Central memory CD4-positive, alpha-beta T cell (primary cell): Measurements from ENCODE around the gene RNF144A.

ENCODE experiments used
- DNase-seq: peaks from one replicate; pipeline ENCODE4 v3.0.0; 2022

The RNF144A gene

DNA sequence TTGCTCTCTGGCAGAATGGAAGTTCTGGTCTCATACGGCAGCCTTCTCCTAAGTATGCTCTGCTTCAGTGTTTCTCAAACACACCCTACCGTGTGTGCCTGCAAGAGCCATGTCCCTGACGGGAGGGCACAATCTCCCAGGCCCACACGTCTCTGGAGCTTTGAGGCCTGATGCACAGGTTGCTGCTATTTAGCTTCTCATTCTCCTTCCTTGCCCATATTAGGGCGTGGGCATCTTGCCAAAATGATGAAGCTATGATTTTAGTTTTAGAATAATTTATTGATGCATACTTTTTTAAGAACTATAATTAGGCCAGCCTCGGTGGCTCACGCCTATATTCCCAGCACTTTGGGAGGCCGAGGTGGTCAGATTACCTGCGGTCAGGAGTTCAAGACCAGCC lies 107.9 kb downstream of the RNF144A start:
- DNase-seq, result no peak

DNA sequence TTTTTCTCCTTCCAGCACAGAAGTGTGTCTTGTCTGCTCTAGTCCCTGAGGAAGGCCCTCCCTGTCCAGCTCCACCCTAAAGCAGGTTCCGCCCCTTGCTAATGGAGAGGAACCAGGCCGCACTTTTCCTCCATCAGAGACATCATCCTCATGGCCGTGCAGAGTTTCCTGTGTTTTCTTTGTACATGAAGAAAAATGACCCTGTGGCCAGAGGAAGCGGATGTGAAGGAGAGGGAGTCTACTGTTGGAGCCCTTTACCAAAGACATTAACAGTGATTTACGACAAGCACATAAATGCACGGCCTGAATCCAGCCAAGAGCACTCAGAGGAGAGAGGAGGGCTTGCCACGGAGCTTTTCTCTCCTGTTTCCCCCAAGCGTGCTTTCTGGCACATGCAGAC lies 109.5 kb downstream of the RNF144A start:
- DNase-seq, result no peak

DNA sequence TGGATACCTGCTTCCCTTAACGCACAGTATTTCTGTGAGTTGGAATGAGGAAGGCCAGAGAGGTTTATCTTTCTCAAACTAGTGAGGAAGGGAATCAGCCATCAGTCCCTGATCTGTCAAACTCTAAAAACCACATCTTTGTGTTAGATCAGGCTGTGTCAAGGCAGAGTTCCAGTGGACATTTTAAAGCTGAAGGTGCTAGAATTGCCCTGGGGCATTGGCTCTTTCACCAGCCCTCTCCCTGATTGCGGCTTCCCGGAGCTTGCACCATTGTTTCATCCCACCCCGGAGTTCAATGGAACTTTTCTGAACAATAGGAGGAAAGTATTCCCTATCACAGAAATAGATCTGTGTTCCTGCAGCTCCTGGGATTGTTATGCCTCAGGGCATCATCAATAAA lies 110.2 kb downstream of the RNF144A start:
- DNase-seq, result no peak

DNA sequence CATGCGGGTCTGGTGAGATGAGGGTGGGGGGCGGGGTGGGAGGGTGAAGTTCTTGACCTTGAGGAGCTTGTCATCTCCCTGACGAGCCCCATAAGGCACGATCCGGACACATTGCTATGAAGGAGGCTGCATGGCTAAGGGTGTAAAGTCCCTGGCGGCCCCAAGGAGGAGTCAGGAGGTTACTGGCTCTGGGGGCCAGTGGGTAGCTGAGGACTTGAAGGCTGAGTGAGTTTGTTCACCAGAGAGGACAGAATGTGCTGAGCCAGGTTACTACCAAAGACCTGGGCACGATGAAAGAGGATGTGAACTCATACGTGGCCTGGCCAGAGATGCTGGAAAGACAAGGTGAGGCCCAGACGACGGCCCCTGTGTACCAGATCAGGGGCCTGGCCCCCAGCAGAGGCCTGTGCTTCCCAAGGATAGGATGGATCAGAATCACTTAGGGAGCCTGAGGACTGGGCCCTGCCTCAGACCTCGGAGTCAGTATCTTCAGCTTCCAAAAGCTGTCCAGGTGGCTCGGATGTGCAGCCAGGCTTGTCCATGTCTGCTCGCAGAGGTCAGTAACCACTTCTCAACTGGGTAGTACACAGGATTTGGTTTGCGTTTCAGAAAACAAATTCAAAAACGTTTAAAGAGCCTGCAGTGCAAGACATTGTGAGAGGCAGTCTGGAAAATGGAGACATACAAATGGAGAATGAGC lies 110.9 kb downstream of the RNF144A start:
- no peak for DNase-seq

DNA sequence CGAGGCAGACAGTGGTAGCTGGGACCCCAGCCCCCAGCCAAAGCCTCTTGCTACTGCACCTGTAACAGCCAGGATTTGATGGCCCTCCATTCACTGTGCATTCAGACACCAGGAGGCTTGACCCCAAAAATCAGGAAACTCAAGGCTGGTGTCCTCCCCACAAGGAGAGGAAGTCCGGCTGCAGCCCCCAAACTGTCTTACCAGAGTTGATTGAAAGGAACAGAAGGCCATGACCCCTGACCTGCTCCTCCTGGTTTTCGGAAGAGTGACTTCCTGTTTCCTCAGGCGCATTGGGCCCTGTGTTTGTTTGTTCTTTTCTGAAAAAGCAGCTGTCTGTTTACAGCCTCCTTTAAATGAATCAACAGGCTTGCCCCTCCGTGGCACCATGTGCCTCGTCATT lies 111.6 kb downstream of the RNF144A start:
- no peak for DNase-seq

DNA sequence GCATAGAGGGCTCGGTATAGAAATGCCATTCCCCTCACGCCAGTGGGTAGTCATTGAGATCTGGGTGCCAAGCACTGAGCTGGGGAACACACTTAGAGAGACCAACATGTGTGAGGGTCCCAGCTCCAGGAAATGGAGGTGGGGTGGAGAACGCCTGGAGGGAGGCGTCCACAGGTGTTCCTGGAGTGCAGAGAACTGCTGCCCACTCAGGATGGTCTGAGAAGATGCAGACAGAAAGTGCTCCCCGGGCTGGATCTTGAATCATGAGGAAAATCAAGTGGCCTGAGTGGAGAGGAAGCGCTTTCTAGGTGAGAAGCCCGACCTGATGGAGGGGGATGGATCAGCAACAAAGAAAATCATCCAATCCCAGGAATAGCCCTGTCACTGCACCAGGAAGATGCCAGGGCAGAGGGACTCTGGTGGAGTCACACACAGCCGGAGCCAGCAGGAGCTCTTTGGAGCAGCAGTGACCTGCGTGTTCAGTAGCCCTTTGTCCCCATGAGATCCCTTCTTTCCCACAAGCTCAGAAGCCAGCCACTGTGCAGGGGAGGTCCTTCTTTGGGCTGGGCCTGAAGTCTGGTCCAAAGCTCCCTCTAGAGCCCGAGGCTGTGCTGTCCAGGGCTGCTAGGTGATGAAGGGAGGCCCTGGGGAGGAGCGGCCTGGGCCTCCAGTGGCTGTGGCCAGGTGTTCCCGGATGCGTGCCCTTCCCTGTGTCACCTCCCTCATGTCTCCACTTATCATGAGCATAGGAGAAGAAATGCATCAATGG lies 112.3 kb downstream of the RNF144A start:
- no peak for DNase-seq

DNA sequence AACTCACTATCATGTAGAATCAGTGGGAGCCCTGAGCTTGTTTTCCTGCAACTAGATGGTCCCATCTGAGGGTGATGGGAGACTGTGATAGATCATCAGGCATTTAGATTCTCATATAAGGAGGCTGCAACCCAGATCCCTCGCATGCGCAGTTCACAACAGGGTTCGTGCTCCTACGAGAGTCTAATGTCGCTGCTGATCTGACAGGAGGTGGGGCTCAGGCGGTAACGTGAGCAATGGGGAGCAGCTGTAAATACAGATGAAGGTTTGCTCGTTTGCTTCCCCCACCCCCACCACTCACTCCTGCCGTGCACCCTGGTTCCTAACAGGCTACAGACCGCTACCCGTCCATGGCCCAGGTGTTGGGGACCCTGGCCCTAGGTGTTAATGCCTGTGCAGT lies 113.6 kb downstream of the RNF144A start:
- no peak for DNase-seq

DNA sequence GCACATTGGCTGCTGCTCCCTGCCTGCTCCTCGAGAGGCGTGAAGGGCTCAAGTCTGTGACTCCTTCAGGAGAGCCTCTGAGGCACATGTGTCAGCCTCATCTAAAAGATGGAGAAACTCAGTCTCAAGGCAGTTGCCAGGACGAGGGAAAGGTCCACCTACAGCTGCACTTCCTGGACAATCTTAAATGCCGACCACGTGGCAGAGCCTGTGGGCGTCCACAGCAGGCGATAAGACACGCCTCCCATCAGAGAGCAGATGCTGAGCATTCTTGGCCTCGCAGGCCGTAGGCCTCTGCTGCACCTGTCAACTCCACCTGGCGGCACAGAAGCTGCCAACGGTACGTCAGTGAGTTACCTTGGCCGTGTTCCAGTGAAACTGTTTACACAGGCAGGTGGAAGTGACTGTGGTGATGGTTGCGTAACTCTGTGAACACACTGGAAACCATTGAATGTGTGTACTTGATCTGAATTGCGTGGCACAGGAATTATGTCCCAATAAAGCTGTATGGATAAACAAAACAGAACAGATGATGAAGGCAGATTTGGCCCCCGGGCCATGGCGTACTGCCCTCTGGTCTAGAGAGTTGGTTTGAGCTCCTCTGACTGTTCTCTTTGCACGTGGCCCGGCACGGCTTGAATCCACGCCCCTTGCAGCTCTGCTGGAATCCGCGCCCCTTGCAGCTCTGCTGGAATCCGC lies 114.5 kb downstream of the RNF144A start:
- DNase-seq, result peak; percentile 78

DNA sequence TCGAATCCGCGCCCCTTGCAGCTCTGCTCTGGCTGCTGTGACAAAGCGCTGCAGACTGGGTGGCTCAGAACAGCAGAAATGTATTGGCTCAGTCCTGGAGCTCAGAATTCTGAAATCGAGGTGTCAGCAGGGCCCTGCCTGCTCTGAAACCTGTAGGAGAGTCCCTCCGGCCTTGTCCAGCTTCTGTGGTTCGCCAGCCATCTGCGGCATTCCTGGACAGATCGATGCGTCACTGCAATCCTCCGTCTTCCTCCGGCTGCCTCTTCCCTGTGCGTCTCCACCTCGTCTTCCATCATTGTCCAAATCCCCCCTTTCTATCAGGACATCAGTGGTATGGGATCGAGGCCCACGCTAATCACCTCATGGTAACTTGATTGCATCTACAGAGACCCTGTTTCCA lies 115.2 kb downstream of the RNF144A start:
- DNase-seq, result no peak

DNA sequence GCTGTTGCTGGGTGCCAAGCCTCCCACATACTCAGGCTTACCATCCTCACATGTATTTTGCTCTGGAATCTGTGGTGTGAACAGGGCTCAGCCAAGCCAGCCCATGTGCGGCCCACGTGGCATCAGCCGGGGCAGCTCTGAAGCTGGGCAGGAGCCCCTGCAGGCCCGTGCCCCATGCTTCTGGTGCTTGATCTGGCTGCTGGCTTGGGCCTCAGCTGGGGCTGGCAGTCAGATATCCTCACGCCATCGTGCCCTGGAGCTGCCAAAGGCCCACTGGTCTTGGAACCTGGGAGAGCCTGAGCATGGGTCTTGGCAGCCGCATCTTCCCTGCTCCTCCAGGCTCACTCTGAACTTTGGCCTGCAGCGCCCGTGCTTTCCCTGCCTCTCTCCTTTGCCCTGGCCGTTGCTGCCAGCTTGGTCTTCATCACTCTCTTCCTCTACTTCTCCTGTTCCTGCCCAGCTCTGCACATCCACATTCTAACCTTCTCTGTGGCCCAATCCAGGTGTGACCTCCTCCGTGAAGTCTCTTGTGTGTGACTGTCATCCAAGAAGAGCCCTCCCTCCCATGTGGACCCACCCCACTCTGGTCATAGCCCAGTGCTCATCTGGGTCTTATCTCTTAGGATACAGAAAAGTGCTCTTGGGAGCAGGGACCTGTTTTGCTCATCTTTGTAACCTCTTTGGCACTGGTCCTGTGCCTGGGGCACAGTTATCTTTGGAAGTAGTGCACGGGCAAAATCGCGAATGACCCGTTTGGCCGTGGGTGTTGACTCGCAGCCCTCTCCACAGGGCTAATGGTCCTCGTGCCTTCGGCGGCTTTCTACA lies 116.1 kb downstream of the RNF144A start:
- DNase-seq, result no peak

DNA sequence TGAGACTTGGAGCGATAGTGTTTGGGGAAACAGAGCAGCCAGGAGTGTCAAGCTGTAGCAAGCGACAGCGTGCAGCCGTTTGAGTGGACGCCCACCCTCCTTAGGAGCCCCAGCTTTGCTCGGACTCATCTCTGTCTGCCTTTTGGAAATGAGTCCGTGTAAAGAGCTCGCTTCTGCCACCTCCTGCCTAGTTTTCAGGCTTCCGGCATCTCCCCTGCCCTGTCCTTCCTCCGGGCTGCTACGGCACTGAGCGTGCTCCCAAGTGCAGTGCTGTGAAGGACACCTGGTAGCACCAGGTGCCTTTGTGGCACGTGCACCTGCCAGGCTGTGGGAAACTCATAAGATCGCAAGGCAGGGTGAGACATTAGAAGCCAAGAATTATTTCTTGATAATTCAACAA lies 117.1 kb downstream of the RNF144A start:
- no peak for DNase-seq

DNA sequence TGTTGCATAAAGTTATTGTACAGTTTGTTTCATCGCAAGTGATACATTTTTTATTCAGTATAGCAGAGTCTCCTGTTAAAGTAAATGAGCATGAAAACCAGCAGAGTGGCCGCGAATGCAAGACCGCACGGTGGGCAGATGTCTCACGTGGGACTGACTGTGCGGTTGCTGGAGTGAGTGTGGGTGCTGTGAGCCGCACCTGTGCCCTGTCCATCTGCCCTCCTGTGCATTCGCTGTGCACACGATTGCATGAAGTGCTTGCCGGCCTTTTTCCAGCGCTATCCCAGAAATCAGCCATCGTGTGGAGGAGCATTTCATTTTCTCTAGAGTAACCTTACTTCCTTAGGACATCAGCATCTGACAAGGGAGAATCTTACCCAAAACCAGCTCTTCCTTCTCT lies 118.7 kb downstream of the RNF144A start:
- DNase-seq, result no peak

DNA sequence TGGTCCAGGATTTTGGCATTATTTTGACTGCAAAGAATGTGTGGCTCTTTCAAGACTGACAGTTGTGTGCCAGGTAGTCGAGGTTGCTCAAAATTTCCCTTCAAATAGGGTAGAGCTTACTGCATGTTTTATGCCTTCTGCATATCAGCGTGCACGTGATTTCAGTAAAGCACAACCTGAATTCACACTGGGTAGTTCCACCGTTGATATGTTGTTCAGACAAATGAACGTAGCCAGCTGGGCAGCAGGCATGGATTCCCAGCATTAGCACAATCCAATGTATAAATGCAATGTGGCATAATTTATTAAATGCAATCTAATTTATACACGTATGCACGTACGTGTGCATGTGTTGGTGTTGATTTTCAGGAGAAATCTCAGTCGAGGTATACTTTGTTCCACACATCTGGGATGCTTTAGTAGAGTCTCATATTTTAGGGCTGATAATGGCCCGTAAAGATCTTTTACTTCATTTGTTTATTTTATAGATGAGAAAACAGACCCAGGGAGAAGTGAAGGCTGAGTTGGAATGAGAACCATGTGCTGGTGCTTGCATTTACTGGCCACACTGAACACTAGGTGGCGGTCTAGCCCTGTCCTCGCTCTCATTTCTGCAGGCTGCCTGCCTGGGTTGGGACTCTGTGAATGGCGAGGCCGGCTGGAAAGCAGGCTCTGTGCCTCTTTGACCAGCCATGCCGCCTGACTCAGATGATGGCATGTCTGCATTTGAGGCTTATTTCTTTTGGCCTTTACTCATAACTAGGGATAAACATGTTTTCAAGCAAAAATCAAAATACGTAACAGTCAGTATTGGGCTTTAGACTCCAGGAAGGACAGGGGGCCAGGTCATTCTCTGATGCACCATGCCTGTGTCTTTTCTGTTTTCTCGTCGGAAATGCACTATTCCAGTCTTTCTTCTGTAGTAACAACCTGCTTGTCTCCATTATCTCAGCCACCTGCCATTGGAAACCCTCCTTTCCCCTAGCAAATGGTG lies 120.4 kb downstream of the RNF144A start:
- DNase-seq, result peak; percentile 34

DNA sequence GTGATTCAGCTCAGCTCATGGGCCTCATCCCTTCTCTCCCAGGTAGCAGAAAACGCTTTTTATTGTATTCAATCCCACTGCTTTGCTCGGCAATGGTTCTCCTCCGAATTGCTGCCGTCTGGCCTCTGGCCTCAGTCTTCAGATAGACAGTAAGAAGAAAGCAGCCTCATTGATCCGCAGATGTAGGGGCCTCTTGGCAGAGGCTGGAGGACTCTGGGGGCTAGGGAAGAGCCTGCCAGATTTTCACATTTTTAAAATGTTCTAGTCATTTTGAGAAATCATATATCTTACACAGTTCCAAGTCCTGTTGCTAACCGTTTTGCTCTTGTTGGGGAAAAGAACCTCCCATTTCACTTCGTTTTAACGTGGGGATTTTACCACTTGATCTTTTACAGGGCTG lies 123.3 kb downstream of the RNF144A start:
- DNase-seq, result no peak

DNA sequence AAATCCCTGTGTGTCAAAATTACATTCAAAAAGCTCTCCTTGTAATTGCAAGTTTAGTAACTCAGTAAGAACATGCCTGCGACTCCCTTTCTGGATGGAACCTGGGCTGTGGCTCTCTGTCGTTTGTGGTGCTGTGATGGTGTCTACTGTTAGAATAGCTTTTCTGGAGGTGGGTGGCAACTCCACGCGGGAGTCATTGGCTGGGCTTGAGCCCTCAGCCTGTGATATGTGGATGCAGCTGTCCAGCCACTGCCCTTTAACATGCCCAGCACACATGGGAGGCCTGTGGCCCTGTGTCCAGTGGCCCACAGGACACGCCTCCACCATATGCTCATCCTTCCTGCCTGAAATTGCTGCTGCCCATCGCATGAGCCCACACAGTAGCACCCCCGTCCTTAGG lies 124.2 kb downstream of the RNF144A start:
- DNase-seq, result no peak

DNA sequence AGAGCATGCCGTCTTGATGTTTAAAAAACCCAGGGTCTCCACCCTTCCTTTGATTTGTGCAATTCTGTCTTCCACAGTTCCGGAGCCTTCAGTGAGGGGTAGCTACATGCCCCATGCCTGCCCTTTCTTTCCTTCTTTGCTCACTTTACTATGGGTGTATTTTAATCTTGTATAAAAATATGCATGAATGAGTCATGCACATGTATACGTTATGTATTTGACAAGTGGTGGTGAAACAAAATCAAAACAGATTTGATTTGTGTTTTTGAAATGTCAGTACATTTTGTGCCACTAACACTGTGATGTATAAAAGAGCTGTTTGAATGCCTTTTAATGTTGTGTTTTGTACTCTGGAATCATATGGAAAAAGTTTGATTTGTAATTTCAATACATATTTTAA lies 126.5 kb downstream of the RNF144A start:
- no peak for DNase-seq

DNA sequence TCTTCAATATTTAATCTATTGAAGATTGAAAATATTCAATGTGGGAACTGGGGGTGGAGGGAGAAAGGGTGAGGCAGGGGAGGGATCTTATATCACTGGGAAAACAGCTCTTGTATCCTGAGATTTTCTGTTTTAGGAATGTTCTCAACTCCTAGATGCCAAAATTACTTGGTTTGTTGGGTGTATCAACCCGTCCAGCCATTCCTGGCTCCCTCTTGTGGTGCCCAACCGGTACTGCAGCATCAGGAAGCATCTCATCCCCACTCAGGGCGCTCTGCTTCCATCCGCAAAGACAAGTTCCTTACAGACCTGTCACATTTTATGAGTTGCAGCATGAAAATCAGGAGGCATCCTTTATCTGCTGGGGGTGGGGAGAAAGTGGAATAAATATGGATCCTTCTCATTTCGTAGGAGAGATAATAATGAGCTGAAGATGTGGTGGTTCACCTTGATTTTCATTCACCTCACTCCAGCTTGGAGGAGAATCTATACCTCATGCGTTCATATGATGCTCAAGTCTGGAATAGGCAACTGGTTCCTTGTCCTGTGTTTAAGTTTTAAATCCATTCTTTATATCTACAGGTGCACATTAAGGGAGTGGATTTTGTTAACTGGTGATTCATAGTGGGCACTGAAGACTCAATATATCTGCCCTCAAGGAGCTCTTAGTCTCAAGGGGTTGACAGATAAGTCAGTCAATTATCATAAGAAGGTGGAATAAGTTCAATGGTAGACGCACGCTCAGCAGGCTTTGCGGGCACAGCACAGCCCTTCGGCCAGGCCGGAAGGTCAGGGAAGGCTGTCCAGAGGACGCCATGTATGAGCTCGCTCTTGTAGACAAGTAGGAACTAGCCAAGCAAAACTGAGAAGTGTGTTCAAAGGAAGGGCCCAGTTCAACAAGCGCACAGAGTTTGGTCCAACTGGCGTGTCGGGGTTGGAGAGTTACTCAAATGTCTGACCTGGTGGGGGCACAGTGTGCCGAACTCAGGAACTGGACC lies 127.3 kb downstream of the RNF144A start:
- peak; percentile 43 for DNase-seq

DNA sequence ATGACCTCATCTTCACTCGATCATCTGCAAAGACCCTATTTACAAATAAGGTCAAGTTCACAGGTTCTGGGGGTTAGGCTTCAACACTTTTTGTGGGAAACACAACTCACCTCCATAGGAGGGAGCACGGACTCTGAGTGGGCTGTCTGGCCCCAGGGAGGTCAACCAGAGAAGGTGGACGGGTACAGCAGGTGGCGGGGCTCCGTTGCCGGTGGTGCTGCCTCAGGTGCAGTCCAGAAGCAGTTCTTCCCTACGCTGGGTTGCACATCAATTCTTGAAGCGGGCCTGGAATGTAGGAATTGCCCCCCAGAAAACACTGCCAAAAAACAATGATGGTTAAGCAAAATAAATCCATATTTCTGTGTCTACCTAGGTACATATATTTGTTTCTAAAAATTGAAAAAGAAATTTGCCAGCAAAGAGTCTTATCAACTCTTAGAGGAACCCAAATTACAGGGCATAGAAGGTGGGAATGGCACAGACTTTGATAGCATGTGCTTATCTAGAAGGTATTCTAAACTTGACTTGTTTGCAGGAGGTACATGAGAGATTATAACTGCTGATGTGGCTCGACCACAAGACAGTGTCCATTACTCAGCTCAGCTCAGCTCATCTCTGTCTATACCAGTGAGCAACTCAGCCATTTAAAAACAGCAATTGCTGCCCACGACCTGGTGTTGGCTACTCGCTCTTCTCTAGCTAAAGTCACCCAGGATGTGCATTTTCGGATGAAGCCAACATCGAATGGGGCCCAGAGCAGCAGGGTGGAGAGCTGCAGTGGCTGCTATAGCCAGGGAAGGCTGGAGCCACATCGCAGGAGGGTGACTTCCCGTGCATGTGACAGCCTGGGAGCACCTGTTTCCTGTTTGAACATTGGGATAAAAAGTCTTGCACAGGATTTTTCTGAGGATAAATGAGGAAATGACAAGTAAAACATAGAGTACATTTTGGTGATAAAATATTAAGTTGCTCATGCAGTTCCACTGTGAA lies 128.7 kb downstream of the RNF144A start:
- DNase-seq, result no peak

DNA sequence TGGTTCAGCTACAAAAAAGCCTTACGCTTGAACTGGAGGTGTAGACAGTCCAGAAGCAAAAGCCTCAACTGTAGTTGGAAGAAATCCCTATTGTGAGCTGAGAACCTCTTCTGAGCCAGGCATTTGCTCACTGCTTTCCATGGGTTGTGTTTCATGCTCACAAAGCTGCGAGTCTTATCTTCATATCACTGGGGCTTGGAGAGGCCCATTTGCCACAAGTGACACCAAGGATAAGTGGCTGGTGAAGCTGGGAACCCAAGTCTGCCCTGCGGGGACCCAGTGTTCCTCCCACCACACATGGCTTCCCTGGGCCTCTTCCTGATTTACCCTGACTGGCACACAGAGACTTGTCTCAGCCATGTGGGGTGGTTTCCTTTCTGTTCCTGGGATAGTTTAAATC lies 130.4 kb downstream of the RNF144A start:
- no peak for DNase-seq
